ENCODE data around the gene PTPRN. TPM values are rescaled to one million over a fixed set of nuclear protein-coding genes. Genes with fewer than 3 reads are reported as not detected.

The PTPRN gene
- total RNA-seq, 2 donors from 2014 or later: not detected

DNA sequence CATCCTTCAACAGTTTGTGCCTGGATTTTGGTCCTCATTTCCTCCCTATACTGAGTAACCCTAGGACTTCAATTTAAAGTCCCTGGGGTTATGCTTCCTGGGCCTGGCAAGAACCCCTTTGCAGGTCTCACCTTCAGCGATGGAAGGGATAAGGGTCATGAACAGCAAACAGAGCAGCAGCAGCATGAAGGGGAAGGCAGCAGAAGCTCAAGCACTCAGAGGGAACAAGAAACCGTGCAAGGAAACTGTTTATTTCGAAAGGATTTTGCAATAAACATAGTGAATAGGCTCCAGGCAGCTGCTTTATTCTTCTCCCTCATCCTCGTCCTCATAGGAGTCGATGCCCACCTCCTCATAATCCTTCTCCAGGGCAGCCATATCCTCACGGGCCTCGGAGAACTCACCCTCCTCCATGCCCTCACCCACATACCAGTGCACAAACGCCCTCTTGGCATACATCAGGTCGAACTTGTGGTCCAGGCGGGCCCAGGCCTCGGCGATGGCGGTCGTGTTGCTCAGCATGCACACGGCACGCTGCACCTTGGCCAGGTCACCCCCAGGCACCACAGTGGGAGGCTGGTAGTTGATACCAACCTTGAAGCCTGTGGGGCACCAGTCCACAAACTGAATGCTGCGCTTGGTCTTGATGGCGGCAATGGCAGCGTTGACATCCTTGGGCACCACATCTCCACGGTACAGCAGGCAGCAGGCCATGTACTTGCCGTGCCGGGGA lies 59.0 kb downstream of the PTPRN start:
- no peak for DNase-seq (ENCODE audit: low spot score)
- Histone ChIP-seq H3K4me3 (peak overlapping the region; percentile 59), H3K9me3 (no peaks in the 10 kb centered on the region), H3K4me1 (ENCODE audit: control insufficient read depth in 1 of 2, low read depth in 2 of 2) (peaks cover 43 to 83% of the 10 kb centered on the region in 2 donors), H3K27ac (peak overlapping the region; percentile 88 to 95), H3K27me3 (replicated peaks; ENCODE audit: insufficient read depth) (no peaks in the 10 kb centered on the region), H3K36me3 (peaks cover 7% of the 10 kb centered on the region)
- TF ChIP-seq, protein P1, sequence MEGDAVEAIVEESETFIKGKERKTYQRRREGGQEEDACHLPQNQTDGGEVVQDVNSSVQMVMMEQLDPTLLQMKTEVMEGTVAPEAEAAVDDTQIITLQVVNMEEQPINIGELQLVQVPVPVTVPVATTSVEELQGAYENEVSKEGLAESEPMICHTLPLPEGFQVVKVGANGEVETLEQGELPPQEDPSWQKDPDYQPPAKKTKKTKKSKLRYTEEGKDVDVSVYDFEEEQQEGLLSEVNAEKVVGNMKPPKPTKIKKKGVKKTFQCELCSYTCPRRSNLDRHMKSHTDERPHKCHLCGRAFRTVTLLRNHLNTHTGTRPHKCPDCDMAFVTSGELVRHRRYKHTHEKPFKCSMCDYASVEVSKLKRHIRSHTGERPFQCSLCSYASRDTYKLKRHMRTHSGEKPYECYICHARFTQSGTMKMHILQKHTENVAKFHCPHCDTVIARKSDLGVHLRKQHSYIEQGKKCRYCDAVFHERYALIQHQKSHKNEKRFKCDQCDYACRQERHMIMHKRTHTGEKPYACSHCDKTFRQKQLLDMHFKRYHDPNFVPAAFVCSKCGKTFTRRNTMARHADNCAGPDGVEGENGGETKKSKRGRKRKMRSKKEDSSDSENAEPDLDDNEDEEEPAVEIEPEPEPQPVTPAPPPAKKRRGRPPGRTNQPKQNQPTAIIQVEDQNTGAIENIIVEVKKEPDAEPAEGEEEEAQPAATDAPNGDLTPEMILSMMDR (IDR thresholded peaks at IDR 0.05): no peak
- no peak for ATAC-seq (ENCODE audit: insufficient number of reproducible peaks, low FRiP score, low read depth)

DNA sequence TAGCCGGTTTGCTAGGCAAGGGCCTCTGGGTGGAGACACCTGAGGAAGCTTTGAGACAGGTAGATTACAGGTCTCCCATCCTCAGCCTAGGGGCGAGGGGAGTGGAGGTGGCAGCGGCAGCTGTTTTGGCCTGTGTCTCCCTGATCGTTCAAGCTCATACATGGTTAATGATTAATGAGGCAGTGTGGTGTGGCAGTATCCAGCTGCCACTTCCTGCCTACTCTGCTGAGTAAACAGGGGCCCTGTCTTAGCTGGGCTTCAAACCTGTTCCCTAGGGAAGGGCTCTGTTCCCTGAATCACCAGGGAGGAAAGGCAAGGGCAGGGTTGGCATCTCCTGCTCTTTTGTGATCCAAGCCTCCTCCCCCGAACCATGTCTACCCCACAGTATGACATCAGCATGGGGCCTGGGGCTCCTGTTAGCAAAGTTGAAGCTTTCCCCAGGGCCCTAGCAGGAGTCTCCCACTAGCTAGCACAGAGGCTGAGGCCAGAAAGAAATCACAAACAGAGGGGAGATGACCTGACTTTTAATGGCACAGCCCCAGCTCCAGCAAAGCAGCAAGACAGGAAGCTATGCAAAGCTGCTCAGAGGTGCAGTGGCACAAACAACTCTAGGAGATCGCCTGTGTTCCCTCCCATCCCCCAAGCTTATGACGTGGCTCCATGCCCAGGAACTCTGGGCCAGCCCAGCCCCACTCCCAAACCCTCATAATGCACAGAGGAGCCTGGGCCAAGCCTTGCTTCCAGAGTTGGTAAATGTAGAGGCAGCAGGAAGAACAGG lies 59.8 kb downstream of the PTPRN start:
- Histone ChIP-seq H3K4me1 (ENCODE audit: control insufficient read depth in 1 of 2, low read depth in 2 of 2) (peaks cover 48 to 82% of the 10 kb centered on the region in 2 donors), H3K9me3 (no peaks in the 10 kb centered on the region), H3K4me3 (peak overlapping the region; percentile 59), H3K27me3 (replicated peaks; ENCODE audit: insufficient read depth) (no peaks in the 10 kb centered on the region), H3K36me3 (peaks cover 7% of the 10 kb centered on the region), H3K27ac (peak overlapping the region; percentile 88 to 95)
- DNase-seq (ENCODE audit: low spot score) (peak; percentile 81), ATAC-seq (ENCODE audit: insufficient number of reproducible peaks, low FRiP score, low read depth) (peak; percentile 51)
- TF ChIP-seq, protein P1 (IDR thresholded peaks at IDR 0.05): no peak

DNA sequence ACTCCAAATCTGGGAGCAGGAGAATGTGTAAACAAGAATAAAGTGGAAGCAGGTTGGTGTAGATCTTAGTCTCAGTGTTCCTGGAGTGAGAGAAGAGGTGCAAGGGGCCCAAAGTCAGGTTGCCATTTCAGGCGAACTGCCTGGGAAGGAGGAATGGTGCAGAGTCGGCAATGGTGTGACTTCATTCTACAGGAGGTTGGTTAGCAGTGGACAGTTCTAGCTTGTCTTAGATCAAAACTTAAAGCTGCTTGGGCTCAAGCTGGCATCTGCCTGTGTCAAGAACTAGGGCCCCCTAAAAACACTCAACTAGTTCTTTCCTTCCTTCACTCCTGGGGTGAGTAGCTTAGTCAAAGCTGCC lies 60.4 kb downstream of the PTPRN start:
- peak overlapping the region; percentile 88 to 95 for H3K27ac ChIP-seq
- H3K4me3 ChIP-seq: peak overlapping the region; percentile 59
- peaks cover 48 to 82% of the 10 kb centered on the region in 2 donors for H3K4me1 ChIP-seq (ENCODE audit: control insufficient read depth in 1 of 2, low read depth in 2 of 2)
- H3K27me3 ChIP-seq (replicated peaks; ENCODE audit: insufficient read depth): no peaks in the 10 kb centered on the region
- DNase-seq (ENCODE audit: low spot score) (no peak), ATAC-seq (ENCODE audit: insufficient number of reproducible peaks, low FRiP score, low read depth) (no peak)
- H3K9me3 ChIP-seq: no peaks in the 10 kb centered on the region
- peaks cover 7% of the 10 kb centered on the region for H3K36me3 ChIP-seq
- TF ChIP-seq, protein P1 (IDR thresholded peaks at IDR 0.05): no peak

DNA sequence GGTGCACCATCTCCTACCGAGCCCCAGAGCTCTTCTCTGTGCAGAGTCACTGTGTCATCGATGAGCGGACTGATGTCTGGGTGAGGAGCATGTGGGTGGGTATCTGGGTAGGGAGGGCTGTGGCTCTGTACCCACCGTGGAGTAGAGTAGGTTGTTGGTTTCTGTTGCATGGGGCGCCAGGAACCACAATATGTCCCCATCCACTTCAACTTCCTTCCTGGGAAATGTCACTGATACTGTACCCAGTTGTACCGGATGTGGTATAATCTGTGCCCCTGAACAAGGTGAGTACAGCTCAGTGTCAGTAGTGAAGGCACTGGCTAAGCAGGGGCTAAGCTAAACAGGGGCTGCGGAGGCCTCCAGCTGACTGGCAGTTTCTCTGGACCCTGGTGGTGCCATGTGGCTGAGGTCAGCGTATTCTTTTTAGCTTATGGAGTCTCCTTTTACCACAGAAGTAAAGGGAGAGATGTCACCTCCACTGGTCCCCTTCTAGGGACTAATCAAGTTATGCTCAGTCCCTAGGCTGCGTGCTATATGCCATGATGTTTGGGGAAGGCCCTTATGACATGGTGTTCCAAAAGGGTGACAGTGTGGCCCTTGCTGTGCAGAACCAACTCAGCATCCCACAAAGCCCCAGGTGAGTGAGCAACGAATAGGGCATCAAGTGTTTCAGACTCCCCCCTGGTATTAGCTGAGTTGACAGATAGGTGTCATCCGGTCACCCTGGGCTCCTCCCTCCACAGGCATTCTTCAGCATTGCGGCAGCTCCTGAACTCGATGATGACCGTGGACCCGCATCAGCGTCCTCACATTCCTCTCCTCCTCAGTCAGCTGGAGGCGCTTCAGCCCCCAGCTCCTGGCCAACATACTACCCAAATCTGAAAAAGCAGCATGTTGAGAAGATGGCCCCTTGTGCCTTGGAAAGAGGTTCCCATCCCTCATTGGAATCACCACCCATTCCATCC lies 61.2 kb downstream of the PTPRN start:
- Histone ChIP-seq H3K4me3 (no peak overlapping the region), H3K27ac (peak overlapping the region; percentile 88 to 95), H3K36me3 (peaks cover 7% of the 10 kb centered on the region), H3K4me1 (ENCODE audit: control insufficient read depth in 1 of 2, low read depth in 2 of 2) (peaks cover 48 to 80% of the 10 kb centered on the region in 2 donors), H3K9me3 (no peaks in the 10 kb centered on the region), H3K27me3 (replicated peaks; ENCODE audit: insufficient read depth) (no peaks in the 10 kb centered on the region)
- no peak for DNase-seq (ENCODE audit: low spot score)
- no peak for ATAC-seq (ENCODE audit: insufficient number of reproducible peaks, low FRiP score, low read depth)
- TF ChIP-seq, protein P1 (IDR thresholded peaks at IDR 0.05): no peak

All from thoracic aorta (tissue), 2 donors.